ENCODE results near the gene OR6C75. TPM values are rescaled to one million over a fixed set of nuclear protein-coding genes. Genes with fewer than 3 reads are reported as not detected.

Gene OR6C75
- not detected in 2 replicates for total RNA-seq

DNA sequence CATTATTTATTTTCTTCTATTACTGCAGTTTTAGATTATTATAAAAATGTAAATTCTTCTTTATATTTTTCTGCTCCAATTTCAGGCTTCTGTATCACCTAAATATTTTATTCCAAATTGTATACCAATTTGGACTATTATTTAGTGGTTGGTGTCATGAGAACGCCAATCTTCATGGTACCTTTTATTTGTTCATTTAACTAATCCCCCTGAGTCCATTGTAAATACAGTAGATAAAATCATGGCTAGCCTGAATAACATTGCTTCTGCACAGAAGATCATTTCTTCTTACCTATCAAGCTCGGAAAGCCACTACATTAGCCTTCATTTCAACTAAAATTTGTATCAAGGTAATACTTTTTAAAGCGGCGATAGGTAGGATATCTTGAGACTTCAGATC is at the start of gene OR6C75:
Gene OR6C75 (plus strand): TSS at position 301 of the 400 bp plus-strand sequence. CDS start 2,136 bp downstream, outside the sequence.

DNA sequence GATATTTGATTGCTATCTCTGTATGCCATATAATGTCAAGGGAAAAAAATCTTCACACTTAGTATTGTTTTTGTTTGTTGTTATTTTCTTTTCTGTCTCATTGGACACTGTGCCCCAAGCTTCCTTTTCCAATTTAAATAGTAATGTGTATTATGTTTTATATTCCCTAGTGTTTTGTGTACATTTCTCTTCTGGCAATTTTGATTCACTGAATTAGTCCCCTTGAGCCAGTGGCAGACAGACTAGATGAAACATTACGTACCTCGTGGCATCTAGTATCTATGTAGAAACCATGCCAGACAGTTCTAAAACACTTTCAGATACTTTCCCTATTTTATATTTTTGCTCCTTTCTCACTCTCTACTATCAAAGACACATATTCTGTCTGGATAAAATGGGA is 48.7 kb upstream of the OR6C75 start, which contains the start of gene OR6C1:
Gene OR6C1 (plus strand): TSS at position 301 of the 400 bp plus-strand sequence. CDS start 6,257 bp downstream, outside the sequence.

DNA sequence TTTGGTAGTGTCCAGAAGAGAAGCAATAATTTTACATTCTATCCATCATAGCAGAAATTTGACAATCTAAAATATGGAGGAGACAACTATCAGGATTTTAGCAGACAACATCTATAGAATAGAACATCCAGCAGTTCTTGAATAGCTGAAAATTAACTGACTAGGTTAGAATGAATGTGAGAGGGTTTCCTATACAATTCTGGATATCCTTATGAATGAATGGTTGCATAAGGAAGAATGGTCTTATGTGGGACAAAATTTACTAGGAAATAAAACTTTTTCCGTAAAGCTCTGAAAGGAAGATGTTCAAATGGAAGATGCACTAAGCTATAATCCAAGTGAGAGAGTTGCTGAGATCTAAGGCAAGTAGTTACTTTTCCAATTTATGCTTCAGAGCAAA is 32.3 kb upstream of the OR6C75 start, which contains the start of gene OR6C3:
Gene OR6C3 (plus strand): TSS at position 301 of the 400 bp plus-strand sequence. CDS start 955 bp downstream, outside the sequence.

DNA sequence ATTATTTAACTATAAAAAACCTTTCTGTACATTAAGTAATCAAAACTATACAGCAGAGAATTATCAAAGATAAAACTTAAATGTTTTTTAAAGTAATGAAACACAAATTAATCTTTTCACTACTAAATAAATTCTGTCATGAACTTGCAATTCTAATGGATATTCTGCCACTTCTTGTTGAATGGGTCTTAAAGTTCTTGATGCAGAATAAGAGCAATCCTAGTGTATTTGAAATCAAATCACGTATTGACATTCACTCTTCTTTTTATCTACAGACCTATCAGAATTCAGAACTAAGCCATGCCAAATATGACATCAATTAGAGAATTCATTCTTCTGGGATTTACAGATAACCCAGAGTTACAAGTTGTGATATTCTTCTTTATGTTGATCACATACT is 37.5 kb downstream of the OR6C75 start, which contains the start of gene OR6C65:
Gene OR6C65 (plus strand): TSS at position 301 of the 400 bp plus-strand sequence. CDS start 0 bp downstream, at position 301.

Other genes starting within 250 kb of the OR6C75 start
- not detected in 2 replicates for gene OR9K2, start 236.6 kb upstream of the OR6C75 start, total RNA-seq
- not detected in 2 replicates for gene OR10A7, start 141.9 kb upstream of the OR6C75 start, total RNA-seq
- not detected in 2 replicates for gene OR6C74, start 118.4 kb upstream of the OR6C75 start, total RNA-seq
- gene OR6C6, start 66.4 kb upstream of the OR6C75 start, total RNA-seq = not detected in 2 replicates
- gene OR6C1, start 48.6 kb upstream of the OR6C75 start, total RNA-seq = not detected in 2 replicates
- not detected in 2 replicates for gene OR6C3, start 32.2 kb upstream of the OR6C75 start, total RNA-seq
- gene OR6C65, start 37.6 kb downstream of the OR6C75 start, total RNA-seq = not detected in 2 replicates
- not detected in 2 replicates for gene OR6C76, start 63.3 kb downstream of the OR6C75 start, total RNA-seq
- gene OR6C2, start 81.1 kb downstream of the OR6C75 start, total RNA-seq = not detected in 2 replicates
- not detected in 2 replicates for gene OR6C70, start 107.2 kb downstream of the OR6C75 start, total RNA-seq
- gene OR6C68, start 129.4 kb downstream of the OR6C75 start, total RNA-seq = not detected in 2 replicates
- gene OR6C4, start 186.6 kb downstream of the OR6C75 start, total RNA-seq = not detected in 2 replicates
- gene OR2AP1, start 209.5 kb downstream of the OR6C75 start, total RNA-seq = not detected in 2 replicates

Measured in epithelial cell of alveolus of lung (primary cell).